Measurements from ENCODE around the gene ZNFX1. TPM values are rescaled to one million over a fixed set of nuclear protein-coding genes. Genes with fewer than 3 reads are reported as not detected.
A peak's percentile ranks its signal among the peaks of the same experiment; 100 is the strongest.

The ZNFX1 gene
- total RNA-seq, result 10 to 100 TPM; 21.4 to 25.9 (median 23.2) TPM
- polyA plus RNA-seq, result 7.9 TPM
- long read RNA-seq, donor 1, full-length matches to known transcripts, result 1 of 81 reads
- long read RNA-seq, donor 1, partial matches to known transcripts, result 64 of 81 reads
- long read RNA-seq, donor 1, other reads (novel, unspliced or antisense), result 16 of 81 reads
- long read RNA-seq, donor 2, partial matches to known transcripts, result 6 of 9 reads
- long read RNA-seq, donor 2, other reads (novel, unspliced or antisense), result 3 of 9 reads
- long read RNA-seq, donor 3, partial matches to known transcripts, result 213 of 233 reads
- long read RNA-seq, donor 3, other reads (novel, unspliced or antisense), result 16 of 233 reads
- long read RNA-seq, donor 4, partial matches to known transcripts, result 7 of 7 reads
- long read RNA-seq, donor 4, other reads (novel, unspliced or antisense), result 0 of 7 reads

GRCh38 chr20:49278036-49278817 is at the start of gene ZNFX1:
Gene ZNFX1, minus strand, starts transcription at chr20:49278057. Its CDS starts 2,218 bp downstream, at chr20:49275839.
- under 1% methylated on average over 80 of the region's 80 CpGs for WGBS
- Histone ChIP-seq H3K9me3 (ENCODE audit: control insufficient read depth, low read length) (peaks cover 4% of the 10 kb centered on the region), H3K27ac (ENCODE audit: low read length) (peak within 1 kb of the TSS; percentile 98), H3K4me1 (ENCODE audit: control insufficient read depth, insufficient read depth, low read length) (peaks cover 10% of the 10 kb centered on the region), H3K27me3 (ENCODE audit: control insufficient read depth, insufficient read depth) (no peaks in the 10 kb centered on the region), H3K4me3 (ENCODE audit: low read length) (peak within 1 kb of the TSS; percentile 87)
- intact Hi-C loops (cut with DNase I), result no loop called here
- DNase-seq, result peak; percentile 99 to 100 (median 100)
- ATAC-seq, result peak; percentile 96 to 98

- intact Hi-C loops (cut with DNase I), result loop anchor here in 1 of 4 donors (10.0 kb wide), 1 partner anchor 279 kb away; no protein-coding TSS in a partner anchor
- WGBS, result 38% methylated on average over 10 of the region's 10 CpGs
- ATAC-seq (no peak), DNase-seq (no peak)
- no peak overlapping the region for H3K4me3 ChIP-seq (ENCODE audit: low read length)
- no peaks in the 10 kb centered on the region for H3K4me1 ChIP-seq (ENCODE audit: control insufficient read depth, insufficient read depth, low read length)
- H3K27me3 ChIP-seq (ENCODE audit: control insufficient read depth, insufficient read depth), result no peaks in the 10 kb centered on the region
- no peaks in the 10 kb centered on the region for H3K9me3 ChIP-seq (ENCODE audit: control insufficient read depth, low read length)
- no peak overlapping the region for H3K27ac ChIP-seq (ENCODE audit: low read length)
Observed at GRCh38 chr20:49326026-49326425, 48.2 kb upstream of the ZNFX1 start.

DNA sequence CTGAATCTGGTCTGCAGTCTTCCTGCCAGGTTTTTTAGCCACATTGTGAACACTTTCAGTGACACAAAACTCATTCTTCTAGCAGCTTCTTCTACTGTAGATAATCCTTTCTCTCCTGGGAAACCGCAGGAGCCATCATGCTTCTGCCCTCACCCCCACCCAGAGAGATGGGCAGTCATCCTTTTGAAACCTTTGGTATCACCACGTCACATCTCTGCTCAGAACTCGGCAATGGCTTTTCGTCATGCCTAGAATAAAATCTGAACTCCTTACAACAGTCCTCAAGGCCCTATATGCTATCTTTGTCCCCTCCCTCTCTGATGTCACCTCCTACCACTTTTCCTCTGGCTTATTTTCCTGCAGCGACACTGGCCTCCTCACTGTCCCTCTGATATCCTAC is 46.4 kb upstream of the ZNFX1 start:
- intact Hi-C loops (cut with DNase I), result loop anchor here in 1 of 4 donors (10.0 kb wide), 1 partner anchor 280 kb away; no protein-coding TSS in a partner anchor
- H3K27me3 ChIP-seq (ENCODE audit: control insufficient read depth, insufficient read depth), result no peaks in the 10 kb centered on the region

GRCh38 chr20:49323622-49324238 is 45.9 kb upstream of the ZNFX1 start:
- peak in 1 of 3 donors; percentile 62 for DNase-seq
- ATAC-seq, result peak; percentile 69 to 85
- H3K4me1 ChIP-seq (ENCODE audit: control insufficient read depth, insufficient read depth, low read length), result no peaks in the 10 kb centered on the region
- no peak overlapping the region for H3K4me3 ChIP-seq (ENCODE audit: low read length)
- no peak overlapping the region for H3K27ac ChIP-seq (ENCODE audit: low read length)
- no peaks in the 10 kb centered on the region for H3K27me3 ChIP-seq (ENCODE audit: control insufficient read depth, insufficient read depth)
- no peaks in the 10 kb centered on the region for H3K9me3 ChIP-seq (ENCODE audit: control insufficient read depth, low read length)
- 53% methylated on average over 9 of the region's 9 CpGs for WGBS
- intact Hi-C loops (cut with DNase I), result loop anchor here in 1 of 4 donors (10.0 kb wide), 1 partner anchor 281 kb away; no protein-coding TSS in a partner anchor

More for the DNA sequence above, 46.4 kb upstream of the ZNFX1 start:
- no peak for DNase-seq
- Histone ChIP-seq H3K9me3 (ENCODE audit: control insufficient read depth, low read length) (no peaks in the 10 kb centered on the region), H3K27ac (ENCODE audit: low read length) (no peak overlapping the region), H3K4me1 (ENCODE audit: control insufficient read depth, insufficient read depth, low read length) (no peaks in the 10 kb centered on the region), H3K4me3 (ENCODE audit: low read length) (no peak overlapping the region)
- ATAC-seq, result no peak
- 77% methylated on average over 5 of the region's 5 CpGs for WGBS

DNA sequence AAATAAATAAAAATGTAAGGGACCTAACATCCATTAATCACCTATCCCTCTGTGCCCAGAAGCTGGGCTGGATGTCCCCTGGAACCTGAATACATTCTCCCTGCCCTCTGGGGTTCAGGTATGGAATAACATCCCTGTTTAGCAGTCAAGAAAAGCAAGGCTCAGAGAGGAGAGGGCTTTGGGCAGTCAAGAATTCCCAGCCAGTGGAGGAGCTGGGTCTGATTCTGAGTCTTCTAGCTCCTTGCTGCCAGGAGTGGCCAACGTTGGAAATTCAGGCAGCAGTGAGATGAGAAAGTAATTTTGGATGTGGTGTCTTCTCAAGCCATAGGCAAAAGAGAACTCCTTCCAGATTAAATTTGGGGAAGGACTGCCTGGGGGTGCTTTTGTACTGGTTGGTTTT is 42.6 kb upstream of the ZNFX1 start:
- no peaks in the 10 kb centered on the region for H3K9me3 ChIP-seq (ENCODE audit: control insufficient read depth, low read length)
- no peak for DNase-seq
- no peaks in the 10 kb centered on the region for H3K27me3 ChIP-seq (ENCODE audit: control insufficient read depth, insufficient read depth)
- H3K4me3 ChIP-seq (ENCODE audit: low read length), result no peak overlapping the region
- intact Hi-C loops (cut with DNase I), result loop anchor here in 1 of 4 donors (10.0 kb wide), 1 partner anchor 284 kb away; no protein-coding TSS in a partner anchor
- no peak overlapping the region for H3K27ac ChIP-seq (ENCODE audit: low read length)
- no peak for ATAC-seq
- no peaks in the 10 kb centered on the region for H3K4me1 ChIP-seq (ENCODE audit: control insufficient read depth, insufficient read depth, low read length)
- 2% methylated on average over 1 of the region's 1 CpG for WGBS

- Histone ChIP-seq H3K27ac (ENCODE audit: low read length) (no peak overlapping the region), H3K4me1 (ENCODE audit: control insufficient read depth, insufficient read depth, low read length) (no peaks in the 10 kb centered on the region), H3K9me3 (ENCODE audit: control insufficient read depth, low read length) (no peaks in the 10 kb centered on the region), H3K27me3 (ENCODE audit: control insufficient read depth, insufficient read depth) (no peaks in the 10 kb centered on the region), H3K4me3 (ENCODE audit: low read length) (peak overlapping the region; percentile 23)
- WGBS, result 14% methylated on average over 25 of the region's 25 CpGs
- DNase-seq (peak in 2 of 3 donors; percentile 62 to 66), ATAC-seq (no peak)
- intact Hi-C loops (cut with DNase I), result no loop called here
Observed at GRCh38 chr20:49319208-49319809, 41.5 kb upstream of the ZNFX1 start.

DNA sequence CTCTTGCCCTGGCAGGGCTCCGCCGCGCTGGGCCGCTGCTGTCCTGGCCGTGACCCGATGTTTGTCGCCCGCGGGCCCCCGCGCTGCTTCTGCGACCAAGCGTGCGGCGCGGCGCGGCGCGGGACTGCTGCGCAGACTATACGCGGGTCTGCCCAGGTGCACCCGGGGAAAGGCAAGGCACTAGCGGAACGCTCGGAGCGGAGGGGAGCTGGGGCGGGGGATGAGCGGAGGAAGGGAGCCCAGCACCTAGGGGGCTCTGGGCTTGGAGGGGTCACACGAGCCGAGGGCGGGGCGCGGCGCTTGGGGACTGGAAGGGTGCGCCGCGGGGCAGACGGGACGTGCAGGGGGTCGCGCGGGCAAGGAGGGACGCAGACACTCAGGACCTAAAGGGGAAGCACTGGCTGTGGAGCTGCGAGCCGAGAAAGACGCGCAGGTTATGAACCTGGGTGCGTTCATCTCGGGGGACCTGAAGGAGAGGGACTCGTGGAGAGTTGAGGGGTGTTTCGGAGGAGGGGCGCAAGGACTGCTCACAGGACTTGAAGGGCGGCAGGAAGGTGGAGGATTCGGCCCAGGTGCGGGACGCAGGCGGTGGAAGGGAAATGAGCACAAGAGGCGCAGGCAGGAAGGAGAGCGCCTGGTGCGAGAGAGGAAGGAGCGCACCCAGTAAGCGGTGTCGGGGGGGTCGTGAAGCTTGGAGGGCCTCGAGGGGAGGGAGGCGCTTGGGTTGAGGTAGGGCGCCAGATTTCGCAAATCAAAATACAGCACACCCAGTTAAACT is 40.8 kb upstream of the ZNFX1 start:
- H3K4me3 ChIP-seq (ENCODE audit: low read length), result peak overlapping the region; percentile 23
- under 1% methylated on average over 70 of the region's 70 CpGs for whole genome bisulfite sequencing
- H3K27me3 ChIP-seq (ENCODE audit: control insufficient read depth, insufficient read depth), result no peaks in the 10 kb centered on the region

DNA sequence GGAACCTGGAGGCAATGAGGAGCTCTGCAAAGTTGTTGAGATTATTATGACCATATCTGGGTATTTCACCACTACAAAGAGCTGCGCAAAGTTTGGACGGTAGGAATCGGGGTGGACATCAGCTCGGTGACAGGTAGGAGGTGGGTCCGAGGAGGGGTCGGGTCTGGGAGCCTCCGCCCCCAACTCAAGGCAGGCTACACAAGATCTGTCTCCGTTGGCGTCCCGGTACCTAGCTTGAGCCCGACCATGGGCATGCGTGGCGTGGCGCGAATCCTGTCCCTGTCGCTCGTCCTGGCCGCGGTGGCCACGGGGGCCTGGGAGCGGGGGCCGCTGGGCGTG is 40.2 kb upstream of the ZNFX1 start:
- intact Hi-C loops (cut with DNase I), result no loop called here
- no peak for ATAC-seq
- Histone ChIP-seq H3K27ac (ENCODE audit: low read length) (no peak overlapping the region), H3K4me1 (ENCODE audit: control insufficient read depth, insufficient read depth, low read length) (no peaks in the 10 kb centered on the region), H3K27me3 (ENCODE audit: control insufficient read depth, insufficient read depth) (no peaks in the 10 kb centered on the region), H3K4me3 (ENCODE audit: low read length) (peak overlapping the region; percentile 23), H3K9me3 (ENCODE audit: control insufficient read depth, low read length) (no peaks in the 10 kb centered on the region)
- DNase-seq, result no peak
- WGBS, result 7% methylated on average over 23 of the region's 23 CpGs

More for the DNA sequence above, 40.8 kb upstream of the ZNFX1 start:
- Histone ChIP-seq H3K9me3 (ENCODE audit: control insufficient read depth, low read length) (no peaks in the 10 kb centered on the region), H3K27ac (ENCODE audit: low read length) (no peak overlapping the region), H3K4me1 (ENCODE audit: control insufficient read depth, insufficient read depth, low read length) (no peaks in the 10 kb centered on the region)
- ATAC-seq (peak; percentile 28 to 39), DNase-seq (peak in 1 of 3 donors; percentile 54)
- intact Hi-C loops (cut with DNase I), result no loop called here

DNA sequence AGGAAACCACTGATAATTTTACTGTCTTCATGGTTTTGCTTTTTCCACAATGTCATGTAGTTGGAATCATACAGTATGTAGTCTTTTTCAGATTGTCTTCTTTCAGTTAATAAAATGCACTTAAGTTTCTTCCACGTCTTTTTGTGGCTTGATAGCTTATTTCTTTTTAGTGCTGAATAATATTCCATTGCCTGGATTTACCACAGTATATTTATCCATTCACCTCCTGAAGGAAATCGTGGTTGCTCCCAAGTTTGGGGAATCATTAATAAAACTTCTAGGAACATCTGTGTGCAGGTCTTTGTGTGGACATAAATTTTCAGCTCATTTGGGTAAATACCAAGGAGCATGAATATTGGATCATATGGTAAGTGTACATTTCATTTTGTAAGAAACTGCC is 38.8 kb upstream of the ZNFX1 start:
- WGBS, result 86% methylated on average over 2 of the region's 2 CpGs
- no peaks in the 10 kb centered on the region for H3K4me1 ChIP-seq (ENCODE audit: control insufficient read depth, insufficient read depth, low read length)
- intact Hi-C loops (cut with DNase I), result no loop called here
- no peaks in the 10 kb centered on the region for H3K9me3 ChIP-seq (ENCODE audit: control insufficient read depth, low read length)
- H3K27ac ChIP-seq (ENCODE audit: low read length), result no peak overlapping the region
- DNase-seq, result no peak
- ATAC-seq, result no peak
- H3K27me3 ChIP-seq (ENCODE audit: control insufficient read depth, insufficient read depth), result no peaks in the 10 kb centered on the region
- H3K4me3 ChIP-seq (ENCODE audit: low read length), result no peak overlapping the region

GRCh38 chr20:49315580-49315979 is 37.7 kb upstream of the ZNFX1 start:
- 79% methylated on average over 1 of the region's 1 CpG for WGBS
- ATAC-seq, result no peak
- H3K27me3 ChIP-seq (ENCODE audit: control insufficient read depth, insufficient read depth), result no peaks in the 10 kb centered on the region

More at GRCh38 chr20:49315580-49315979, 37.7 kb upstream of the ZNFX1 start:
- Histone ChIP-seq H3K27ac (ENCODE audit: low read length) (no peak overlapping the region), H3K9me3 (ENCODE audit: control insufficient read depth, low read length) (peaks cover under 1% of the 10 kb centered on the region), H3K4me1 (ENCODE audit: control insufficient read depth, insufficient read depth, low read length) (no peaks in the 10 kb centered on the region), H3K4me3 (ENCODE audit: low read length) (no peak overlapping the region)
- no peak for DNase-seq
- intact Hi-C loops (cut with DNase I), result no loop called here

Data from right cardiac atrium (tissue), 5 donors.